IPS-18c (cell line): ENCODE measurements around the gene DIP2C.
"Not testable (repeated sequence)": the region's sequence is repeated elsewhere in the genome, so short reads cannot be mapped to it uniquely, and the experiment has no call there.

Experiments
- H3K4me3 ChIP-seq: 2 replicates; pipeline ENCODE4 v1.7.0; 2013; ENCODE audit warnings: low read depth, mild to moderate bottlenecking, low read length, moderate library complexity; ENCODE audit not compliant: insufficient read depth
- H3K9me3 ChIP-seq: one replicate; pipeline ENCODE4 v1.6.1; 2013; ENCODE audit warnings: mild to moderate bottlenecking, low read length, moderate library complexity; ENCODE audit not compliant: control insufficient read depth, insufficient read depth

The DIP2C gene

GRCh38 chr10:354901-355617 is 334.4 kb downstream of the DIP2C start:
- no peak overlapping the region for H3K4me3 ChIP-seq
- no peaks in the 10 kb centered on the region for H3K9me3 ChIP-seq

GRCh38 chr10:352476-353235 is 336.8 kb downstream of the DIP2C start:
- H3K4me3 ChIP-seq = no peak overlapping the region

GRCh38 chr10:351770-352334 is 337.6 kb downstream of the DIP2C start:
- Histone ChIP-seq H3K4me3 (no peak overlapping the region), H3K9me3 (no peaks in the 10 kb centered on the region)

More at GRCh38 chr10:352476-353235, 336.8 kb downstream of the DIP2C start:
- H3K9me3 ChIP-seq = no peaks in the 10 kb centered on the region

- Histone ChIP-seq H3K9me3 (no peaks in the 10 kb centered on the region), H3K4me3 (no peak overlapping the region)
Measured at GRCh38 chr10:350981-351501, 338.4 kb downstream of the DIP2C start.

GRCh38 chr10:349081-349480 is 340.4 kb downstream of the DIP2C start:
- H3K4me3 ChIP-seq = no peak overlapping the region

GRCh38 chr10:348456-348855 is 341.0 kb downstream of the DIP2C start:
- no peaks in the 10 kb centered on the region for H3K9me3 ChIP-seq

More at GRCh38 chr10:349081-349480, 340.4 kb downstream of the DIP2C start:
- no peaks in the 10 kb centered on the region for H3K9me3 ChIP-seq

GRCh38 chr10:347774-348173 is 341.7 kb downstream of the DIP2C start:
- H3K9me3 ChIP-seq, H3K4me3 ChIP-seq: not testable (repeated sequence)

More at GRCh38 chr10:348456-348855, 341.0 kb downstream of the DIP2C start:
- no peak overlapping the region for H3K4me3 ChIP-seq

GRCh38 chr10:347190-347589 is 342.3 kb downstream of the DIP2C start:
- not testable (repeated sequence) for H3K9me3 ChIP-seq, H3K4me3 ChIP-seq

GRCh38 chr10:344582-345200 is 344.8 kb downstream of the DIP2C start:
- Histone ChIP-seq H3K9me3 (no peaks in the 10 kb centered on the region), H3K4me3 (no peak overlapping the region)

- H3K9me3 ChIP-seq = no peaks in the 10 kb centered on the region
- no peak overlapping the region for H3K4me3 ChIP-seq
Measured at GRCh38 chr10:343231-344220, 345.9 kb downstream of the DIP2C start.

GRCh38 chr10:341081-341740 is 348.3 kb downstream of the DIP2C start:
- no peak overlapping the region for H3K4me3 ChIP-seq

GRCh38 chr10:340646-341045 is 348.8 kb downstream of the DIP2C start:
- no peak overlapping the region for H3K4me3 ChIP-seq
- no peaks in the 10 kb centered on the region for H3K9me3 ChIP-seq

More at GRCh38 chr10:341081-341740, 348.3 kb downstream of the DIP2C start:
- no peaks in the 10 kb centered on the region for H3K9me3 ChIP-seq

- H3K9me3 ChIP-seq = no peaks in the 10 kb centered on the region
- no peak overlapping the region for H3K4me3 ChIP-seq
Measured at GRCh38 chr10:339038-339391, 350.5 kb downstream of the DIP2C start.

GRCh38 chr10:338171-339037 is 351.1 kb downstream of the DIP2C start:
- H3K4me3 ChIP-seq = no peak overlapping the region

GRCh38 chr10:336247-336646 is 353.2 kb downstream of the DIP2C start:
- no peaks in the 10 kb centered on the region for H3K9me3 ChIP-seq
- no peak overlapping the region for H3K4me3 ChIP-seq

More at GRCh38 chr10:338171-339037, 351.1 kb downstream of the DIP2C start:
- no peaks in the 10 kb centered on the region for H3K9me3 ChIP-seq
